T47D (cell line): ENCODE measurements around the gene BPIFB1.

Experiments used
- DNase-seq, 2 experiments: peaks; one replicate each; pipeline versions ENCODE4 v3.0.0 to v3.0.0-alpha.2; 2011 to 2012; ENCODE audit warnings: low read depth in 1 of 2, low spot score in 1 of 2
- JUND ChIP-seq: IDR thresholded peaks from 2 replicates; pipeline ENCODE4 v1.6.1; 2012; ENCODE audit warnings: low read depth
- in situ Hi-C: cut with HindIII; loops from 2 replicates; pipeline ENCODE4 v1.10.0; 2016; ENCODE audit warnings: low sequenced_read_pairs, low pct_unique_long_range_greater_than_20kb

Gene BPIFB1

DNA sequence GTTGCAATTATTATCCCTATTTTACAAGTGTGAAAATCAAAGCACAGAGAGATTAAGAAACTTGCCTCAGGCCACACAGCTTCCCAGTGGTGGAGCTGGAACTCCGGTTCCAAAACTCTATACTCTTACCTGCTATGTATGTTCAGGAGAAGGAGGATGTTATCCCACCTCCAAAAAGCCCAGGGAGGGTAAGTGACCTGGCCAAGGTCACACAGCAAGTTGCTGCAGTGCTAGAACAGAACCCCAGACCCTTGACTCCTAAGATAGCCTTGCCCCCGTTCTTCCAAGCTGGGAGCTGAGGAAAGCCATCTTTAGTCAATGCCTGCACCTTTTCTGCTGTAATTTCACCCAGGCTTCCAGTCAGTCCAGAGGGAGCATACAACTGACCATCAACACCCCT lies 42.3 kb downstream of the BPIFB1 start:
- TF ChIP-seq JUND = no peak
- DNase-seq = no peak

DNA sequence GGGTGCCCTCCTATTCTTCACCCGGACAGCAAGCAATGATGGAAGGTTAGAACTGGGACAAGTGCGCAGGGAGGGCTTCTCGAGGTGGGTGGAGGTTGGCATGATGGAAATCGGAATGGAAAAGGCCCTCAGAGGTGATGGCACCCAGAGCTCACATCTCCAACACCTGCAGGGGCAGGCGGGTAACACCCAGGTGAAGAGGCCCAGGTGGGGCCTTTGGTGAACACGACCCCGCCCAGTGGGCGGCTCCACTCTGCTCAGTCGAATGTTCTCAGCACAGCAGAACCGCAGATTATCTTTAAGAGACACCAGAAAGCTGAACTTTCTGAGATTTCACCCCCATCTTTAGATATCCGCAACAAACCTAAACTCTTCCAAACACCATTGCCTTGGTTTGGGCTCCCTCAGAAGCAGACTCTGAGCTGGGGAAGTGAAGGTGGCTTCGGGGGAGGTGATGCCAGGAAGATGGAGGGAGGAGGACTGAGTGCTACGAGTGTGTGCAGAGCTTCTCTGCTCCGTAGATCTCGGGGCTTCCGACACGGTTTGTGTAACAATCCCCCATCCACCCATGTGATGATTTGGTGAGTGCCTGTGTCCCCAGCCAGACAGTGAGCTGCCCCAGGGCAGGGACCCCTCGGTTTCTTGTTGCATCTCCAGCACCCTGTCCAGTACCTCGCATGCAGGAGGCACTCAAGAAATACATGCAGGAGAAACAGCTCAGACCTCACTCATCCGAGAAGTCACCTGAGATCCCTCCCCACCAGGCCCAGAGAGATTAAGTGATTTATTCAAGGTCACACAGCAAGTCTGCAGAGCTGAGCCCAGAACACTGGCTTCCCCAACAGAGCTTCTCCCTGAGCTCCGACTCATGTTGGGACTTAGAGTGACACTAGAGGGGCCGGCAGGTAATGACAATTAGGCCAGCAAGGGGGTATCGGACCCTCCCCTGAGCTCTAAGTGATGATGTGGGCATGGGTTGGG lies 45.4 kb downstream of the BPIFB1 start:
- DNase-seq = no peak
- in situ Hi-C loops = no loop called here
- TF ChIP-seq JUND = no peak

More for the DNA sequence above, 42.3 kb downstream of the BPIFB1 start:
- in situ Hi-C loops = no loop called here

DNA sequence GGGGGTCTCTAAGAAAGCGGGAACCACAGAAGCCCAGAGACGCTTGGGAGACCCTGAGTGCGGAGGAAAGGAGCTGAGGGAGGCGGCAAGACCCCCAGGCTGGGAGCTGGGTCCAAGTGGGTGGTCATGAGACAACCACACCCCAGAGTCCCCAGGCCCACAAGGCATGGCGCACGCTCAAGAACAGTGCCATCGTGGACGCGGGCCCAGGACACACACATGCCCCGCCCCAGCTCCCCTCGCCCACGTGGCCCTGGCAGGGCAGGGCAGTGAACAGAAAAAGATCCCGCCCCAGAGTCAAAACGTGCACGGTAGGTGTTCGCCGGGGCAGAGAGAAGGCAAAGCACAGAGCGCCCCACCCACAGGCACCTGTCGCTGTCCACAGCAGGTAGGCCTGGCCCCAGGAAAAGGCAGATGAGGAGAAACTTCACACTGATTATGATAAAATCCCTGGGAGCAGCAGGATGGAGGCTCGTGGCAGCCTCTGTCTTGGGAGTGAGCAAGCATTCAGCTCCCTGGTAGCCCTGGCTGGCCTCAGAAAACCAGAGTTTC lies 50.0 kb downstream of the BPIFB1 start:
- no peak for TF ChIP-seq JUND
- in situ Hi-C loops = no loop called here
- no peak for DNase-seq

DNA sequence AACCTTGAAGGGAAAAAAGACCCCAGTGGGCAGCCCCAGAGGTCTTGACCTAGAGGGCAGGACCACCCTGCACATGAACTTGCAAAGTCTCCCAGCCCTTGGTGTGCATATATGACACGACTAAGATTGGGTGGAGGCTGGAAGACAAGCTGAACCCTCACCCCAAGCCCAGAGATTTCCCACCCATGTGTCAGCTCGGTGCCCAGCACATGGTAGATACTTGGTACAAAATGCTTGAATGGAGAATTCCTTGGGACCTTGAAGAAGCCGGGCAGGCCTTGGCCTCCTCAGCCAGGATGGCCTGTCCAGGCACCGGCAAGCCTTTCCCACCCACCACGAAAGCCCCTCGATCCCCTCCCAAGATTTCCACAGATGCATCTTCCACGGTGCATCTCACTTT lies 50.6 kb downstream of the BPIFB1 start:
- TF ChIP-seq JUND = no peak
- no peak for DNase-seq
- in situ Hi-C loops = no loop called here

DNA sequence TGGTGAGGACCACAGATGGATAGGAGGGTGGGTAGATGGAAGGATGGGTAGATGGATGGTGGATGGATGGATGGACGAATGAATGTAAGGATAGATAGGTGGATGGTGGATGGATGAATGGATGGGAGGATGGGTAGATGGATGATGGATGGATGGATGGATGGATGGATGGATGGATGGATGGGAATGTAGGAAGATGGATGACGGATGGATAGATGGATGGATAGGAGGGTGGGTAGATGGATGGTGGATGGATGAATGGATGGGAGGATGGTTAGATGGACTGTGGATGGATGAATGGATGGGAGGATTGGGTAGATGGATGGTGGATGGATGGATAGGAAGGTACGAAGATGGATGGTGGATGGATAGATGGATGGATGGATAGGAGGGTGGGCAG lies 51.1 kb downstream of the BPIFB1 start:
- in situ Hi-C loops = no loop called here
- TF ChIP-seq JUND = no peak
- no peak for DNase-seq

DNA sequence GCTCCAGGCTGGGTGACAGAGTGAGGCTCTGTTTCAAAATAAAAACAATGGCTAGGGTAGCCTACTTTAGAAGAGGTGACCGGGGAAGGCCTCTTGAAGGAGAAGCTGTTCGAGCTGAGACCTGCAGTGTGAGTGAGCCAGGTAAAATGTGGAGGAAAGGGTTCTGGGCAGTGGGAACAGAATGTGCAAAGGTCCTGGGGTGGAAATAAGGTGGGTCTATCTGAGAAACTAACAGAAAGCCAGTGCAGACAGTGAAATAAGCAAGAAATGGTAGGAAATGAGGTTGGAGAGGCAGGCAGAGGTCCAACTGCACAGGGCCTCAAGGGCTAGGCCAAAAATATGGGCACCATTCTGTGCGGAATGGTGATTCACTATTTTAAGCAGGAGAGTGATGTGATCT lies 53.4 kb downstream of the BPIFB1 start:
- no peak for TF ChIP-seq JUND
- in situ Hi-C loops = no loop called here

DNA sequence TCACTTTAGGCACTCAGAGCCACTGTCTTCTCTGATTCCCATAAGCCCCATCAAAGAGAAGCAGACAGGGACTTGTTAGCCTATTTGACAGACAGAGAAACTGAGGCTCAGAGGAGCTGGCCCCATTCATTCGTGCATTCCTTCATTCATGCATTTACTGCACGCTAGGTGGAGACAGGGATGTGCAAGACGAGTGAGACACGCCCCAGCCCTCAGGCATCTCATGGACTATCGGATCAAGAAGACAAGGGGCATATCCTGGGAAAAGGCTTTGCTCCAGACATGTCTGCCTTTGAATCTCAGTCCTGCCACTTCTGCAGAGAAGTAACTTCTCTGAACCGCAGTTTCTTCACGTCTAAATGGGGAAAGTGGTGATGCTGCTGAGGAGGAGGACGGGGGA lies 54.1 kb downstream of the BPIFB1 start:
- DNase-seq = peak in 1 of 2 experiments; percentile 37
- TF ChIP-seq JUND = no peak
- in situ Hi-C loops = no loop called here

More for the DNA sequence above, 53.4 kb downstream of the BPIFB1 start:
- DNase-seq = no peak

DNA sequence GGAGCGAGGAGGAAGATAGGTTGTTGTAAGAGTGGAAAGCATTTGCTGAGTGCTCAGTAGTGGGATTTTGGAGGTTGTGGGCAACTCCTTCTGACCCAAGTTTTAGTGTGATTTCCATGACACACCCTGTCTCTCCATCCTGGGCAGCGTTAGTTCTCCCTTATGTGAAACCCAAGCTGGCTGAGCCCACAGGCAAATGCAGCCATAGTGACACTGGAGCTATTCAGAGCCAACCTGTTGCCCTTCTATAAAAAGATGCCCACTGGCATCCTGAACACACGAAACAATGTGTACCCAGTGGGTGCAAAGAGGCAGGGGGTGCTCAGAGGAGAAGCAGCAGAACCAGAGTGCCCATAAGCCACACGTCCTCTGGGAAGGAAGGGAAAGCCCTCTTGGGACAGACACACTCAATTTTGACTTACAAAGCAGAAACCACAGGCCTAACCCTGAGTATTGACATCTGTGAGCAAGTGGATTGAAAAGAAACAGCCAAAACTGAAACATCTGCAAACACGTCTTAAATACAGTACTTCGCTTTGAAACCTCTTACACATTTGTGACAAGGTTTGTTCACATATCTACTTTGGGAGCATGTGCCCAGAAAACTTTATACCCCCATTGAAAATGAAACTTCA lies 54.6 kb downstream of the BPIFB1 start:
- in situ Hi-C loops = no loop called here
- DNase-seq = no peak
- TF ChIP-seq JUND = no peak

DNA sequence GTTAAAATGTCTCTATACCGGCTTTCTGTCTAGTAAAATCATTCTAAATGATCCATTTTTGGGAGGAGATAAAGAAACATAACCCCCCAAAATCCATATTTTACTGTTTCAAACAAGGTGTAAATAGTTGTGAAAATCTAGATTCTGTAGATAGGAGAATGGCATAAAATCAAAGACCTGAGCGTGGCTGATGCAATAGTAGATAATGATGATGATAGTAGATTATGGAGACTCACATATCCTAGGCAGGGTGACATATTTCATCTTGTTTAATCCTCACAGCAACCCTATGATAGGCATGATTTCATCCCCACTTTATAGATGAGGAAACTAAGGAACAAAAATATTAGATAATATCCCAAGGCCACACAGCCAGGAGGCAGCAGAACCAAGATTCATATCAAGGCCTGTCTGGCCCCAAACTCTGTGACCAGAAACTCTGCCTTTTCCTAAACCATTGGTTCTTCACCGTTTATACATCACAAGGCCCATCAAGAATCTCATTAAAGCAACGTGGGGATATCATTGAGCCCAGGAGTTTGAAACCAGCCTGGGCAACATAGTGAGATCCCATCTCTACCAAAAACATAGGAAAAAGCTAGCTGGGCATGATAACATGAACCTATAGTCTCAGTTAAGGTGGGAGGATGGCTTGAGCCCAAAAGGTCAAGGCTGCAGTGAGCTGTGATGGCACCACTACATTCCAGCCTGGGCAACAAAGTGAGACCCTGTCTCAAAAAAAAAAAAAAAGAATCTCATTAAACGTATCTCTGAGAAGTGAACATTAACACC lies 55.6 kb downstream of the BPIFB1 start:
- TF ChIP-seq JUND = no peak
- in situ Hi-C loops = no loop called here
- DNase-seq = no peak

DNA sequence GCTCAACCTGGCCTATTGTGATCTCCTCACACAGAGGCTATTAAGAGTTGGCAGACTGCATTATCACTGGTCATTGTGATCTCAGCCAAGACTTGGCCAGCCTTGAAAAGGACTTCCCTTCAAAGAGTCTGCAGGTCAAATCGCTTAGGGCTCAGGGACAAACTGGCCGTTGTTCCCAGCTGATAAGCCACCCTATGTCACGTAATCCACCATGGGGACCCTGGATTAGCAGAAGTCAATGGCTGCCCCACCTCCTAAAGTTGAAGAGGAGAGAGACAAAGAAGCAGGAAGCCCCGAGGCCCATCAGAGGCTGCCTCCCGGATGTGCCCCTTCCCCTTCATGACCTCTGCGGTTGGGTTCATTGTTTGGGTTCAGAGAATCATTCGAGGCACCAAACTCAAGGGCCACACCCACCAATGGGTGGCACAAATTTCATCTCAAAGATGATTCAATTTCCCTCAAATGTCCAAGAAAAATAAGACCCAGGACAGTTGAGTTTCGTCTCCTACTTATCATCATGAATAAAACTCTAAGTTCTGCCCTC lies 56.6 kb downstream of the BPIFB1 start:
- in situ Hi-C loops = no loop called here
- DNase-seq = no peak
- TF ChIP-seq JUND = no peak

DNA sequence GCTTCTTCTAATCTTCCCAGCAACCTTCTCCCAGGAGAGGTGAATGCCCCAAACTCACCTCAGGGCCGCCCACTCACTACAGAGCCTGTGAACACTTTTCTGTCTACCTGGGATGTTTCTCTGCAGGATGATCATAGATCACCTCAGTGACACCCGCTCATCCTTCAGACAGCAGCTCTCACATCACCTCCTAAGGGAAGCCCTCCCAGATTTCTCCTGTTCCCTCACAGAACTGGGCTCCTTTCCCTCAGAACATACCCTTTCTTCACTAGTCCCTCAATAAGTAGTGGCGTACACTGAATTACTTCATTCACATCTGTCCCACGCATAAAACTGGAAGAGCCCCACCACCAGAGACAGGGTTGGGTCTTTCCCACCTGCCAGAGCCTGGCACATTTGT lies 60.5 kb downstream of the BPIFB1 start:
- DNase-seq = no peak
- in situ Hi-C loops = no loop called here
- TF ChIP-seq JUND = no peak

DNA sequence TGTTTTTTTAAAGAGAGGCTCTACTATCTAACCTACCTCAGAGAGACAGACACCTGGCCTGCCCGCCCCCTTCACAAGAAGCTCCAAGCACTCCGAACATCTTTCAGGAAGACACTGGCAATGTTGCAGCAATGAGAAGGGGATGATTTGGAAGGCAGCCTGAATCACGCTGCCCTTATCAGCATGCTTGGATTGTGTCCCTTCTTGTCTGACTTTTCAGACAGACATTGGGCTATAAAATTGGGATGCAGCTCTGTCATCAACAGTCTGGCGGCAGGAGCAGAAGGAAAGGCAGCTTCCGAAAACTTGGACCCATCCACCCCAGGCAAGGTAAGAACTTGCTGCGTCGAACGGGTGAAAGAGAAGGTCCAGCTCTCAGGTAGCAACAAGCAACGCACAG lies 62.3 kb downstream of the BPIFB1 start:
- DNase-seq = no peak
- in situ Hi-C loops = no loop called here
- TF ChIP-seq JUND = no peak
